Umbilical cord (tissue), 2 donors: ENCODE results near the gene DHRS12. TPM values are rescaled to one million over a fixed set of nuclear protein-coding genes. Genes with fewer than 3 reads are reported as not detected.

Experiments used
- DNase-seq: peaks from one replicate; pipeline ENCODE4 v3.0.0-alpha.2; 2015; ENCODE audit warnings: low spot score
- total RNA-seq: library from RNA; depleted of rRNA; stranded (reverse); fragments of >200 nt; gene quantifications from one replicate; pipeline ENCODE4 v1.2.3, GENCODE V29; 2014; ENCODE audit warnings: low replicate concordance; ENCODE audit not compliant: insufficient read depth

DHRS12 gene
- total RNA-seq, 1 donor from 2014 or later, result 3.4 TPM

DNA sequence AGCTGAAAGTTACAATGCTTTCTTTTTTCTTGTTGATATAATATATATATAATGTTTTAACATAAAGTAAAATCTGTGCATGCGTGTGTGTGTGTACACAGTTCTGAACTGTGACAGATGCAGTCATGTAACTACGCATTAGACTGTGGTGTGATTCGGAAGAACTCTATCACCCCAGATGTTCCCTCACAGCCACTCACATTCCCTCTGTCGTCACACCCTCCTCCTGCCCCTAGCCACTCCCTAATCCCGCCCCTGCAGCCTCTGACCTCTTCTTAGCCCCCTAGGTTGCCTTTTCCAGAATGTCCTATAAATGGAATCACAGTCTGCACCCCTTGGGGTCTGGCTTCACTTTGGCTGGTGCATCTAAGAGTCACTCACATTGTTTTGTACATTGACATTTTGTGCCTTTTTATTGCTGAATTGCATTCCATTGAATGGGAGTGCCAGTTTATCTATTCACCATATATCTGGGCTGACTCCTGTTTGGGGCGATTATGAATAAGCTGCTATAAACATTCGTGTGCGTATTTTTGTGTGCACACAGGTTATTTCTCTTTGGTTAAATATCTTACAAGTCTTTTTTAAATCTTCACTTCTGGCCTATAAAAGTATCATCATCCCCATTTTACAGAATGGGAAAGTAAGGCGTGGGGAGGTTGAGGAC lies 20.4 kb downstream of the DHRS12 start:
- DNase-seq, result no peak

DNA sequence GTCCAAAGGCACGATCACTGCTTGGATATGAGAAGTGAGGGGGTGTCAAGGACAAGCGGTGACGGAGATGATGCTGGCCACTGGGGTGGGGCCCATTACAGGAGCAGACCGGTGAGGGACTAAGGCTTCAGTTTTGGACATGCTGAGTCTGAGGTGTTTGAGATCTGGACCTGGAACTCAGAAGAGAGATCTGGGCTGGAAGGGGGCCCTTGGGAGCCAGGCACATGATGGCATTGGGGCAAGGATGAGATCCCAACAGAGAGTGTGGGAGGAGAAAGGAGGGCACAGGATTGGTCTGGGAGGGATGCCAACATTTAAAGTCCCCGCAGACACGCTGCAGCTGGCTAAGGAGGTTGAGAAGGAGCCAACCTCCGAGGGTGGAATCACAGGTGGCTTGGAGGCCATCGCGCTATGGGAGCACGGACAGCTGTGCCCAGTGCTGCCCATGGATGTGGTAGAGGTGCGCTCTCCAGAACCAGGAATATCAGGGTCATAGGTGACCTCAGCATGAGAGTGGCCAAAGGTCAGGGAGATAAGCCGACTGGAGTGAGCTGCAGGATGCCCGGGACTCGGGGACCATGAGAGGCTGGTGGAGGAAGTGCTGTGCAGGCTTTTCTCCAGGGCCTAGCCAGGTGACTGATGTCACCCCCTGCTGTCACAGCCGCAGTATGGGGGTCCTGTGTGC lies 21.8 kb downstream of the DHRS12 start:
- DNase-seq, result no peak

DNA sequence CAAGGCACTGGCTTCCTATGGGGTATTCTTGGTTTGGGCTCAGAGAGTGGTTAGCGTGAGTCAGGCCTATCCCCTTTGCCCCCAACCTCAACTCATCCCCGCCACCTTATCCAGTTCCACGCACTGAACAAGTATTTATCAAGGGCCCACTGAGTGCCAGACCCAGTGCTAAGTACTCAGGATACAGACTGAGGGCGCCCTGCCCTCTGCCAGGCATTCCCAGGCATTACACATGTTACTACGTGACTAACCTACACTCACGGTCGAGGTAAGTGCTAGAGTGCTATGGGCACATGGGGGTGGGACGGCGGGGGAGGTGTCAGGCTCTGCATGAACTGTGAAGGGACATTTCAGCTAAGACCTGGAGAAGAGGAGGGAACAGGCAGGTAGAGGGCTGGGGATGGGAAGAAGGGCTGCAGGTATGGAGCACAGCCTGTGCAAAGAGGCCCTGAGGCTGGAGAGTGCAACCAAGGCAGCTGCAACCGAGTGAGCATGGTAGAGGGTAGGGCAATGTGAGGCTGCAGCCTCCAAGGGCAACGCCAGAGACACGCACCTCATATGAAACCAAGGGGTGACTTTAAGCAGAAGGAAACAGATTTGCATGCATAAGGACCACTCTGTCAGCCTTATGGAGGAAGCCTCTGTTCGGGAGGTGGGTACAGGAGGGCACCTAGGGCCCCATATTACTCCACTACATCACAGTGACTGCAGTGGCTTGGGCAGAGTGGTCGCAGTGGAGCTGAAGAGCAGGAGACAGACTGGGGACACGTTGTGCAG lies 22.5 kb downstream of the DHRS12 start:
- no peak for DNase-seq

DNA sequence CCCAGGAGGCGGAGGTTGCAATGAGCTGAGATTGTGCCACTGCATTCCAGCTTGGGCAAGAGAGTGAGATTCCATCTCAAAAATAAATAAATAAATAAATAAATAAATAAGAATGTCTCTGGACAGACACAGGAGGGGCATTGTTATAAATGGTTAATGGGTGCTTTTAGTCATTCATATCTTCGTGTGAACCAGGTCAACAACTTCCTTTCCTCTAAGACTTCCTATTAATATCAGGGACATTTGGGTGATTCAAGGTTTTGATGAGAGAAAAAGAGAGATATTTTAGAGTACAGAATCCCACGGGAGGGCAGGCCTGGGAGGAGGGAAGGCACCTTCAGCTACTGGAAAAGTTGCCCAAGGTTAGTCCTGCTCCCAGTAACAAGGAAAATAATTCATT lies 23.9 kb downstream of the DHRS12 start:
- no peak for DNase-seq

DNA sequence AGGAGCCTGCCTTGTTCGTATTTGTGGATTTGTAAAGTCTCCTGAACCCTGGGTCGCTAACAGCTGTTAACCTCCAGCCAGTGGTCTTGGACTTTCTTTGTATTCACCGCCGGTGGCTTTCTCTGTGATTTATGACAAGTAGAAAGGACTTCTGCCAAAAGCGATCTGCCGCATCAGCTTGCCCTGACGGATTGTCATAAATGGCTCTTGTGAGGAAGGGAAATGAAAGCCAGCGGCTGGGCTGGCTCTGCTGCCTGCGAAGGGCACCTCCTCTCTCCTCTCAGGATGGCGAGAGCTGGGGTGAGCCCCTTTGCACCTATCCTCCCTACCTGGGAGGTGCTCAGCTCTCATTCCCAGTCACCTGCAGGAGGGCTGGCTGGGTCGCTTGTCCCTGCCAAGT lies 25.6 kb downstream of the DHRS12 start:
- no peak for DNase-seq

DNA sequence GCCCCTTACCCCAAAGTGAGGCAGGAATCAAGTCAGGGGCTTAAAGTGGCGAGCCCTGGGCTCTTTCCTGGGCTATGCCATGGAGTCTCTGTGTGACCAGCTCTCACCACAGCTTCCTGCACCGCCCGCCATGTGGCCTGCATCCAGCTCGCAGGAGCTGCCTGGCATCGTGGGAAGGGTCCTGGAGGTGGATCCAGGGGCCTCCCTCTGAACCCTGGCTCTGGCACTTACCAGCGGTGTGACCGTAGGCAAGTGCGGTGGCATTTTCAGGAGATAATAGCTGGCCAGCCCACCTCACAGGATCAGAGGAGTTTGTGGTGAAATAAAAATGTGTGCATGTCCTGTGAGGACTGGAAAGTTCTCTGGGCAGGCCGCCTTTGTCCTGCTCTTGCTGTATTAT lies 26.0 kb downstream of the DHRS12 start:
- DNase-seq, result no peak

DNA sequence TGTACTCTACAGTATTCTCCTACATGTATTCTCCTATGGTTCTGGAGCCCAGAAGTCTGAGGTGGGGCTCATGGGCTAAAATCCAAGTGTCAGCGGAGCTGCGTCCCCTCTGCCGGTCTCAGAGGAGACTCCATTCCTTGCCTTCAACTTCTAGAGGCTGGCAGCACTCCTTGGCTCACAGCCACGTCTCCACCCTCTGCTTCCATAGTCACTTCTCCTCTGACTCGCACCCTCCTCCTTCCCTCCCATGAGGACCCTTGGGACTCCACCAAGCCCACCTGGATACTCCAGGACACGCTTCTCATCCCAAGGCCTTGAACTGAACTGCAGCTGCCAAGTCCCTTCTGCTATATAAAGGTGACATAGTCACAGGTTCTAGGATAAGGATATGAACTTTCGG lies 27.8 kb downstream of the DHRS12 start:
- no peak for DNase-seq

DNA sequence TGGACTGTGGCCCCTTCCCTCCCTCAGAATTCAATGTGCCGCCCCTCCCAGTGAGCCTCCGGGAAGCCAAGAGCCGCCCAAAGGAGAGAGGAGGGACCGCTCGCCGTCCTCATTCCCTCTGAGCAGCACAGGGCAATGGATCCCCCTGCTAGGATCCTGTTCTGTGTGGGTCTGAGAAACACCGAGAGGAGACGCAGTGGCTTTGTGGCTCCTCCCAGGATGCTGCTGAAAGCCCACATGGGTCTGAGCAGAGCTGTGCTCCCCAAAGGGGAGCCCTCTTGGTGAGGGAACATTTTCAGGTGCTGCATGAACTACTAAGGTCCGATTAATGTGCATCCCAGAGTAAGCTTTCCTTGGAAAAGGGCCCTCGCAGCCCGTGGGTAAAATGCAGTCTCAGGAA lies 30.4 kb downstream of the DHRS12 start:
- DNase-seq, result no peak

DNA sequence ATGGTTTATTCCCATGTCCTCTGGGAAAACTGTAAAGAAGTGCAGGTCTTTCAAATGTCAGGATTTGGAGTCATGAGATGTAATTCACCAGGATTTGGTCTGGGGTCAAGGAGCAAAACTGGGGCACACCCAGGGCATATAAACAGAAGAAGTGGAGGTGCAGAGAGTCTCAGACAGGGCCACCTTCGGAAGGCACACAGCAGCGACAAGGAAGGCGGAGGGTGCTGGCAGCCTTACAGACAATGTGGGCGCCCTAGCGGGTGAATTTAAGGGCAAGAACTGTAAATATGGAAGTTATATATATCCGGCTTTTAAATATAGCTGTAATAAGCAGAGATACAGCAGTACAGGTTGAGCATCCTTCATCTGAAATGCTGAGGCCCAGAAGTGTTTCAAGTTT lies 31.2 kb downstream of the DHRS12 start:
- DNase-seq, result no peak

DNA sequence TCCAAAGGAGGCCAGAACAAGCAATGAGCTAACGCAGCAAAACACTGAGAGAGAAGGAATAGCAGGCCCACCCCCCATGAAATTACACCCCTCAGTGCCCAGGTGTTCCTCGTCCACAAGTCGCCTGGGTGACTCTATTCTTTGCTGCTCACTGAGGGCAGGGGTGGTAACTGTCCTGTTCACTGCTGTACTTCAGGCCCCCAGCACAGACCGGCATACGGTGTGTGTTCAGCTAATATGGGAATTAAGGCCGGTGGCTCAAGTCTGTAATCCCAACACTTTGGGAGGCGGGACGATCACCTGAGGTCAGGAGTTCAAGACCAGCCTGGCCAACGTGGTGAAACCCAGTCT lies 31.9 kb downstream of the DHRS12 start:
- no peak for DNase-seq

DNA sequence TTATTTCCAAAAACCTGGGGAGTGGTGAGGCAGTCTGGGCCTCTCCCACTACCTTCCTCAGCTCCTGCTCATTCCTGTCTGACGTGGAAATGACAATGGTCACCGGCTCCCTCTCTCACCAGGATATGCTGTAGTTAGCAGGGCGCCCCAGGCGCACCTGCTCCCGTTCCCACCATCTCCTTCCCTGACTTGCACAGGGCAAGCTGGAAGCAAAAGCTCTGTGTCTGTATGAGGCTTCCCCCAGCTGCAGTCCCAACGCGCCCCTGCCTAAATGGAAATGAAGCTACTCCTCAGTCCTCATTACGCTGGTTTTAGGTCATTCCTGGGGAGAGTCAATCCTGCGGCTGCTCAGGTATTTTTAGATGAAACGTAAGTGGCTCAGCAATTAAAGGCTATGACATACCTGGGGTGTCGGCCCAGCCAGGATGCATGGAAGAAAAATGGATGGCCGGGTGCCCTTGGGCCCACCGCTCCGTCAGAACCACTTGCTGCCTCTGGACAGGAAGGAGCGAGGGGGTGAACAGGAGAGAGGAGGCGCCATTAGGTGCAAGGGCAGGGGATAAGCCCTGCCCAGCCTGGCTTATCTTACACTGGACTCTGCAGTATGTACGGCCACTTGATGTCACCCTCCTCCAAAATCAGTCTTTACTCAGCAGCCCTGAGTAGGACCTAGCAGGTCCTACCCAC lies 32.4 kb downstream of the DHRS12 start:
- no peak for DNase-seq

DNA sequence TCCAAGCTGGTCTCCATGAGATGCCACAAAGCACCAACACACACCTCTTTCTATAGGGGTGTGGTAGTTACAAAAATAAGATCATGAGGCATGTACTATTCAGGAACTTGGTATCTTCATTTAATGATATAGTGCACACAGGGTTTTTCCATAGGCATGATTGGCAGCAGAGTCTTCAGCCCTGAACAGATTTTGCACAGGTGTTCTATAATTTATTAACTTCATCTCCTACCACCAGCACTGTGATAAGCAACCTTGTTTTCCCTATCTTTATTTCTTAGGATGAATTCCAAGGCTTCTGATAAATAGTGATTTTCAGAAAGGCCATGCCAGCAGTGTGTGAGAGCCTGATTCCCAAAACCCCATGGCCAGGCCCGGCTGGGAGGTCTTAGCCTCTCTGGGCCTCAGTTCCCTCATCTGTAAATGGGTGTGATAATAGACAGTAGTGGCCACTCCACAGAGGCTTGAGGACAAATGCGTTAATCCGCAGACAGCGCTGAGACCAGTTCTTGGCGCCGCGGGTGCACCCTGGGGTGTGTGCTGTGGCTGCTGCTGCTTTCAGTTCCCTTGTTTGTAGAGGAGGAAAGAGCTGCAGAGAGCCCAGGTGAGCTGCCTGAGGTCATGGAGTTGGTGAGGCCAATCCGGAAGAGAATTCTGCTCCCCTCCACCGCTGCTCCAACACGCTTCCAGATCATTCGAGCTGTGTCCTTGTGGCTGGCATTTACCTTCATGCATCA lies 33.1 kb downstream of the DHRS12 start:
- no peak for DNase-seq

DNA sequence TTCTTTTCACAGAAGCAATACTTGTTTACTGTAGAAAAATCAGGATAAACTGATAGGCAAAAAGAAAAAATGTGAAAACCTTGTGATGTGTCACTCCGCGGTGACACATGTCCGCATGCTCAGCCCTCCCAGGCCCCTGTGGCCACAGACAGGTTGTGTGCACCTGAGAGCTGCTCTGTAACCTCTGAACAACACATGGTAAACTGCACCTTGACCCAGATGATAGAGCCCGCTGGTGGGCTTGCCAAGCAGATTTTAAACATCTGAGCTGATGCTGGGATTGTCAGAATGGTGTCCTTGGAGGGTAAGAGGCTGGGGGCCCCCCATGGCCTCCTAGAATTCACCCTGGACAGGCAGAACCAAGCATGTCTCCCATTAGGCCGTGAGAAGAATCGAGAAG lies 33.8 kb downstream of the DHRS12 start:
- DNase-seq, result no peak

DNA sequence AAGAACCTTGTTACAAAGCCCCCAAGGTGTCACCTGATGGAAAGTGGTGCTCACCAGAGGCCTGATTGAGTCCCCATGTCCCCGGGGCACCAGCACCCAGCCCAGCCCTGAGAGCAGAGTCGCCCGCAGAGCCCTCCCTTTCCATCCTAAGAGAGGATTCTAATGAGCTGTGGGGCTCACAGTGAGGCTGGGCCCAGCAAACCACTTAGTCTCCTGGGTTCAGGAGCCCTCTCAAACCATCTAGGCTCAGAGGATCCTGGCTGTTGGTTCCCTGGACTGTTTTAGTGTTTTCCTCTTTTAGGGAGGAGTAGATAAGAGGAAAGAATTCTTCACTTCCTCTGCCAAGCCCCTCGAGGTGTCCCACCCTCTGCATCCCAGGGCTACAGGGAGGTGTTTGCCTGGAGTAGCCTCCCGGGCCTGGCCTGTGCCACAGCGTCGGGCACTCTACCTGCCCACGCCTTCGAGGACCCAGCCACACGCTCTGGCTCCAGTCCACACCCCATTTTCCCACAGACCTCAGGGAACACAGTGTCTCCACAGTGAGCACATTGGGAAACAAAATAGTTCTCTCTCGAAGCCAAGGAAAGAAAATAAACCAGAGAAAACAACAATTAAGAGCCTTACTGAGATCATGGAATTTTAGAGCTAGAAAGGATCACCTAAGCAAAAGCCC lies 34.4 kb downstream of the DHRS12 start:
- no peak for DNase-seq

DNA sequence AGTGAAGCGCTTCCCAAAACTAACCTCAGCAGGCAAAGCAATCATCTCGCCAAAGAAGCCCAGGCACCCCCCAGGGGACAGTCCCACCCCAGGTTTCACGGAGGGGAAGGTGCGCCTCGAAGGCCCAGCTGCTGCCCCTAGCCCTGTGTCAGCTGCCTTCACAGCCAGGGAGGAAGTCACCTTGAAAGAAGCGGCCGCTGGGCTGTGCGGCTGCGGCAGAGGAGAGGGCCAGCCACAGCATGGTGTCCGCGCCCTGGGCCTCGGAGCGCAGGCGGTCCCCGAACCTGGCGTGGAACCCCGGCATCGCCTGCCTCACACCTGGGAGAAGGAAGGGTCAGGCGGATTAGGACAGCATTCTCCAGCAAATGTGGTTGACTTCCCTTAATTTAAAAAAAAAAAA lies 35.0 kb downstream of the DHRS12 start:
- DNase-seq, result no peak

DNA sequence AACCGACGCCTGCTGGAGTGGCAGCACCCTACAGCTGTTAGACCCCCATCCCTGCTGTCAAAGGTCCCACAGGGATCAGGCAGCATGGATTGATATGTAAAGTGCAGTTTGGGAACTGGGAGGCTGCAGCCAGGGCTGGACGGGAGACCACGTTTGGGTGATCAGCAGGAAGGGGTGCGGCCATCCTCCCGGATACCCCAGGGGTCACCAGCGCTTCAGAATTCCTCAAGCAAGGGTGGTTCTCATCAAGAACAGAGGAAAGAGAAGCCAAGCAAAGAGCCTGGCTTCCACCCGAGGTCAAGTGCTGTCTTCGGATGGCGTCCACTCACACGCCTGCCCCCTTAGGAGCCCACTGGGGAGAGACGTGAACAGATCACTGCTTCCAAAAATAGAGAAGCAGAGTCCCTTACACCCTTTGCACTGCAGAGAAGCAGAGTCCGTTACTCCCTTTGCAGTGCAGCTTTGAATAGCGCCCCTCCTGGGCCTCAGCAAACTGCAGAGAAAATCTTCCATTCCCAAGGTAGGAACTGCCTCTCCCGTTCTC lies 35.5 kb downstream of the DHRS12 start:
- DNase-seq, result no peak

DNA sequence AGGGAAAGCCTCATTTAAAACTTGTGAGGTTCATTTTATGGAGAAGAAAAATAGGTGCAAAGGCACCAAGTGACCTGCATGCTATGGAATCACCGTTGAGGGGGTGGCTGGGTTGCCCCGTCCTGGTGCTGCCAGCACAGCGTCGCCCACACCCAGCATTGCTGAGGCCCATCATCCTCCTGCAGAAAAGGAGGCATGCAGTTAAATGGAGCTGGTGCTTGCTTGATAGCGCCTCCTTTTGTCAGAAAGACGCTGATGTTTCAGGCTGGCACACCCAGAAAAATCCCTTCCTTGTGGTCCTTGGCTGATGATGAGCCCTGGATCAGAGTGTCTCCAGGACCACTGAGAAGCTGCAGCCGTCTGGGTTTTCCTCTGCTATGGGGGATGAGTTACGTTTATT lies 36.9 kb downstream of the DHRS12 start:
- no peak for DNase-seq

DNA sequence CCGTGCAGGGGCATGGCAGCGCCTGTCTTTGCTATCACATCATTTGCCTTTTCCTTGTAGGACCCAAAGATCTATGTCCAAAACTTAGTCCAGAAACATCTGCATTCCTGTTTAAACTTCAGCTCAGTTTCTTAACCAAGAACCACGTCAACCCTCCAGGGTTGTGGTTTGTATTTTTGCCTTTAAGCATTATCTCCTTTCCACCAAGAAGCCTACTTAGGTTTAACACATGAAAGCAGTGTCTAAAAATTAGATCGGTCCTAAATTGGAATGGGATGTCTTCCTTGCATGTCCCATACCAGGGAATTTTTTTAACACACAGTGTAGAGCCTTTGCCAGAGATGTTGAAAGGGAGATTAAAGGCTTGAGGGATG lies 38.8 kb downstream of the DHRS12 start:
- no peak for DNase-seq

DNA sequence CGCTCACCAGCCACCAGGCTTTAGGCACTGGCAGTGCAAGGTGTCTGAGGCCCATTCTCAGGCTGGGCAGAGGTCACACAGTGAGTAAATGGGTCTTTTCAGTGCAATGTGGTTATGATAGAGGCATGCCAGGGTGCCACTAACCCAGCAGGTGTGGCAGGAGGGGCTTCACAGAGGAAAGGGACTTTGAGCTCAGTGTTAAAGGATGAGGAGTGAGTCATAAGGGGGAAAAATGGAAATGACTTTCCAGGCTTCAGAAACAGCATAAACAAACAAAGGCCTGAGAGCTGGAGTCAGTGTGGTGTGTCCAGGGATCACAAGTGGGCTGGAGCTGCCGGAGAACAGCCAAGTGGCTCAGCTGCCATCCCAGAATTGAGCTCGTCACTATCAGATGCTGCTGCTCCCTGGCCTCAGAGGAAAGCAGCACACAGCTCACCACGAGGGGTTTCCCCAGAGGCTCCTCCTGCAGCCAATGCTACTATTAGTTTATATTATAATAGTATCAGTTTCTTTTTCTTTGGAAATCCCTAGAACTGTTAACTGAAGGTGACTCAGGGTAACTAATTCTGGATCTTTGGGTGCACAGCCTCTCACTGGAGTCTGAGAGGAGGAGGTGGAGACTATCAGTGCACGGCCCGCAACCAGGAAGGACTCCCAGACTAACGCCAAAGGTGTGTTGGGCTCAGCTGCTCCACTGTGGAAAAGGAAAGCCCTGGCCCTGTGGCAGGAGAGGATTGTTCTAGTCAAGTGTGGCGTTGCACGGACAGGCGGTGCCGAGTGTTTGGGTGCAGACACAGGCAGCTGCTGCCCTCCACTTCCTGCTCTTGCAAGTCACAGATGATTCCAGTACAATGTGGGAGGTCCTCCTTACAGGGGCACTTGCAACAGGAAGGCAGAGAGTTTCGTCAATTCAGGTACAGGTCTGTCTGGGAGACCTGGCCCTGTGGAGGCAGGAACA lies 39.5 kb downstream of the DHRS12 start:
- no peak for DNase-seq

DNA sequence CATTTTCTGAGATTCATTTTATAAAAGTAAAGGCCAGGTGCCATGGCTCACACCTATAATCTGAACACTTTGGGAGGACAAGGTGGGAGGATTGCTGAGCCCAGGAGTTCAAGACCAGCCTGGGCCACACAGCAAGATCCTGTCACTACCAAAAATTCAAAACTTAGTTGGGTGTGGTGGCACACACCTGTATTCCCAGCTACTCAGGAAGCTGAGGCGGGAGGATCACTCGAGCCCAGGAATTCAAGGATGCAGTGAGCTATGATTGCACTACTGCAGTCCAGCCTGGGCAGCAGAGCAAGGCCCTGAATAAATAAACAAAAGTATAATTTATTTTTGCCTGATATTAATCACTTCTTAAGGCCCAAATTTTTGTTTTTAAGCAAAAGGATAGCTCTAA lies 40.5 kb downstream of the DHRS12 start:
- no peak for DNase-seq
